H7 (cell line): ENCODE measurements around the gene CCDC197. TPM values are rescaled to one million over a fixed set of nuclear protein-coding genes. Genes with fewer than 3 reads are reported as not detected.

Experiments used
- DNase-seq: peaks from one replicate; pipeline ENCODE4 v3.0.0; 2012
- H3K27me3 ChIP-seq: 2 replicates; pipeline ENCODE4 v1.6.0; 2011; ENCODE audit warnings: mild to moderate bottlenecking, low read length; ENCODE audit not compliant: control insufficient read depth, insufficient read depth
- H3K36me3 ChIP-seq: replicated peaks from 2 replicates; pipeline ENCODE4 v1.5.1; 2011; ENCODE audit warnings: low read length; ENCODE audit not compliant: control insufficient read depth, insufficient read depth
- H3K4me3 ChIP-seq: 2 replicates; pipeline ENCODE4 v1.5.1; 2011; ENCODE audit warnings: low read depth, mild to moderate bottlenecking, control low read depth, low read length, moderate library complexity; ENCODE audit not compliant: insufficient read depth
- total RNA-seq: library from RNA; depleted of rRNA; stranded (reverse); fragments of >200 nt; shearing (Covaris generic); gene quantifications from 2 replicates; pipeline ENCODE4 v1.2.3, GENCODE V29; 2014

The CCDC197 gene
- total RNA-seq, 1 experiment from 2014 or later = not detected

DNA sequence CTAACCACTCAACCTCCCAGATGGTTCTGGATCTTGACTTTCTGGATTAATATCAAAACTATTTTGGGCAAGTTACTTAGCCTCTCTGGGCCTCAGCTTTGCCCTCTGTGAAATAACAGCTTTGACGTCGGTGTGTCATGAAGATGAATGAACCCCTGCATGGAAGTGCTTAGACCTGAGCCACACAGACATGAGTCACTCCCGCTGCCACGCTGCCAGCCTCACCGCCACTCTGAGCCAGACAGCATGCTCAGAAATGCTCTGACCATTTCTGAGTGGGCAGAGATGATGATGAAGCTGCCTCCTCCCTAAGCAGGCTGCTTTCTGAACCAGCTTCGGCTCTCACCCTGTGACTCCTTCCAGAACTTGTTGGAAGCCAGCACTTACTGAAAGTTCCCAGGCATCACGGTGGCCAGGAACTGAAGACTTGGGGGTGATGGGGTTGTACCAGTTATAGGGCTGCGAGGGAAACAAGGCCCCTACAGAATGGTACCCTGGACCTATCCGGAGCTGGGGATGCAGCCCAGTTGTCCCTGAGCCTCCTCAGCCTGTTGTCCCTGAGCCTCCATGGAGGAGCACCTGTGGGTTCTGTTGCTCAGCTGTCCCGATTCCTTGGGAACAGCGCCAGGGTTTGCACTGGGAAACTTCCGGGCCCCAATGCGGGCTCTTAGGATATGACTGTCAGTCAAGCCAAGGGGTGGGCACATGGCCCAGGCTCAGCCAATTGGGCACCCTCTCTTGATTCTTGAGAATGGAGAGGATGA lies 2.0 kb upstream of the CCDC197 start:
- Histone ChIP-seq H3K27me3 (no peaks in the 10 kb centered on the region), H3K4me3 (no peak overlapping the region), H3K36me3 (no peaks in the 10 kb centered on the region)
- DNase-seq = peak; percentile 83

DNA sequence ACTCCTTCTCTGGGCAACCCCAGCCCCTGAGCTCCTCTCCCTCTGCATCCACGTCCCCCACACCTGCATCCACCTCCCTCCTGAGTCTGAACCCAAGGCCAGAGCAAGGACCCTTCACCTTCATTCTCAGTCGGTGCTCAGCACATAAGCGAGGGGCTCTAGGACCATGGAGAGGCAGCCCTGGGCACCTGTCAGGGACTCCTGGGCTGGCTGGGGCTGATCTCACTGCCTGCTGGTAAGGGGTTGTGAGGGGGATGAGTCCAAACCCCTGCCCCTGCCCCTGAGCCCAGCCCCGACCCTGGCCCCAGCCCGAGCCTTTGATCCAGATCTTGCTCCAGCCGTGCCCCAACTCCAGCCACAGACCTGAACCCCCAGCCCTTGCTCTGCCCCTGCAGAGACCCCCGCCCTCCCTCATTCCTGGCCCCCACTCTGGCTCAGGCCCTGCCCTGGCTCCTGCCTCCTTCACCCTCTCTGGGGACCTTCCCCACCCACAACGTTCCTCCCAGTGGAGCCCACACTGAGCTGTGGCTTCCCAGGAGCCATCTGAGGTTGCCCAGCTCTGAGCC lies 888 bp upstream of the CCDC197 start:
- peak; percentile 76 for DNase-seq
- Histone ChIP-seq H3K27me3 (no peaks in the 10 kb centered on the region), H3K4me3 (no peak overlapping the region), H3K36me3 (no peaks in the 10 kb centered on the region)

- Histone ChIP-seq H3K4me3 (no peak overlapping the region), H3K36me3 (no peaks in the 10 kb centered on the region), H3K27me3 (no peaks in the 10 kb centered on the region)
- no peak for DNase-seq
These were observed 1.1 kb downstream of the CCDC197 start for GRCh38 chr14:93997916-93998870.

GRCh38 chr14:93998871-93999403 lies 1.8 kb downstream of the CCDC197 start:
- DNase-seq = no peak
- no peak overlapping the region for H3K4me3 ChIP-seq
- H3K36me3 ChIP-seq = no peaks in the 10 kb centered on the region
- H3K27me3 ChIP-seq = no peaks in the 10 kb centered on the region

- Histone ChIP-seq H3K4me3 (no peak overlapping the region), H3K36me3 (no peaks in the 10 kb centered on the region), H3K27me3 (no peaks in the 10 kb centered on the region)
- DNase-seq = no peak
These were observed 2.5 kb downstream of the CCDC197 start for GRCh38 chr14:93999573-93999972.

DNA sequence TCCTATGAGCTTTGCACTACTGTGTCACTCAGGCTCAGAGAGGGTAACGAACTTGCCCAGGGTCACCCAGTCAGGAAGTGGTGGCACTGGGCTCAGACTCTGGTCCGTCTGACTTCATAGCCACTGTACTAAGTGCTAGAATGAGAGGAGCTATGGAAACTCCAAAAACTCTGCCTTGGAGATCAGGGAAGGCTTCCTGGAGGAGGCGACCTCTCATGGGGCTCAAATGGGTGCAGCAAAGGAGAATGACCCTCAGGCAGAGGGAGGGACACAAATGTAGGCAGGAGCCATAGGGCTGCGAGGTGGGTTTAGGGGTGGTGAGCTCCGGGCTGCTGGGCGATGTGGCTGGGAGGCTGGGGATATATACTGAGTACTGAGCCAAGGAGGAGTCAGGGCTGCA lies 3.2 kb downstream of the CCDC197 start:
- Histone ChIP-seq H3K4me3 (no peak overlapping the region), H3K36me3 (no peaks in the 10 kb centered on the region), H3K27me3 (no peaks in the 10 kb centered on the region)
- DNase-seq = no peak

DNA sequence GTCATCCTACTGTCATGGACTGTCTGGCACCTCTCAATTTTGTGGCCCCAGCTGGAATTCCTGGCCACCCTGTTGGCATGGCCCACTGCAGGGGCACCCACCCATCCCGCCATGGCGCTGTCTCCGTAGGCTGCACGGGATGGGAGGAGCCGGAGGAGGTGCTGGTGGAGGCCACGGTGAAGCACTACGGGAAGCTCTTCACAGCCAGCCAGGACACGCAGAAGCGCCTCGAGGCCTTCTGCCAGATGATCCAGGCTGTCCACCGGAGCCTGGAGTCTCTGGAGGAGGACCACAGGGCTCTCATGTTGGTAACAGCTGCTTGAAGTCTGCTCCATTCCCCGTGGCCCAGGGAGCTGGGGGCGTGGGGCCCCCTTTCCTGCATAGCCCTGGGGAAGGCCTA lies 3.9 kb downstream of the CCDC197 start:
- Histone ChIP-seq H3K36me3 (no peaks in the 10 kb centered on the region), H3K27me3 (no peaks in the 10 kb centered on the region), H3K4me3 (no peak overlapping the region)
- no peak for DNase-seq

GRCh38 chr14:94001501-94002396 lies 4.6 kb downstream of the CCDC197 start:
- DNase-seq = peak; percentile 92
- H3K4me3 ChIP-seq = no peak overlapping the region
- no peaks in the 10 kb centered on the region for H3K36me3 ChIP-seq
- H3K27me3 ChIP-seq = no peaks in the 10 kb centered on the region

GRCh38 chr14:94003397-94003796 lies 6.3 kb downstream of the CCDC197 start:
- H3K4me3 ChIP-seq = no peak overlapping the region
- H3K27me3 ChIP-seq = no peaks in the 10 kb centered on the region
- H3K36me3 ChIP-seq = no peaks in the 10 kb centered on the region
- DNase-seq = no peak

DNA sequence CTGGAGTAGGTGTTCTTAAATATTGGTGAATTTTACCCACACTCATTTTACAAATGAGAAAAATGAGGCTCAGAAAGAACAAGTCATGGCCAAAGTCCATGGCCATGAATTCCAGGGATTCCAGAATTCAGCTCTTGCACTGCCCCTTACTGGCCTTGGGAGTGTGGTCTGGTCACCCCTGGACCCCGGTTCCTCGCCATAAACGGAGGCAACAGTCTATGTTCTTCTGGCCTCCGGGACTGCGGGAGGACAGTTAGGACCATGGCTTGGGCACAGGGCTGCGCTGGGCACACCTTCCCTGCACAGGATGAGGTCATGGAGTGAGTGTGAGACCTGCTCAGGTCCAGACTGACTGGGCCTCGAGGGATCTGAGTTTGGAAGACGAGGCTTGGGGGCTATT lies 6.9 kb downstream of the CCDC197 start:
- Histone ChIP-seq H3K36me3 (no peaks in the 10 kb centered on the region), H3K27me3 (no peaks in the 10 kb centered on the region), H3K4me3 (no peak overlapping the region)
- no peak for DNase-seq

DNA sequence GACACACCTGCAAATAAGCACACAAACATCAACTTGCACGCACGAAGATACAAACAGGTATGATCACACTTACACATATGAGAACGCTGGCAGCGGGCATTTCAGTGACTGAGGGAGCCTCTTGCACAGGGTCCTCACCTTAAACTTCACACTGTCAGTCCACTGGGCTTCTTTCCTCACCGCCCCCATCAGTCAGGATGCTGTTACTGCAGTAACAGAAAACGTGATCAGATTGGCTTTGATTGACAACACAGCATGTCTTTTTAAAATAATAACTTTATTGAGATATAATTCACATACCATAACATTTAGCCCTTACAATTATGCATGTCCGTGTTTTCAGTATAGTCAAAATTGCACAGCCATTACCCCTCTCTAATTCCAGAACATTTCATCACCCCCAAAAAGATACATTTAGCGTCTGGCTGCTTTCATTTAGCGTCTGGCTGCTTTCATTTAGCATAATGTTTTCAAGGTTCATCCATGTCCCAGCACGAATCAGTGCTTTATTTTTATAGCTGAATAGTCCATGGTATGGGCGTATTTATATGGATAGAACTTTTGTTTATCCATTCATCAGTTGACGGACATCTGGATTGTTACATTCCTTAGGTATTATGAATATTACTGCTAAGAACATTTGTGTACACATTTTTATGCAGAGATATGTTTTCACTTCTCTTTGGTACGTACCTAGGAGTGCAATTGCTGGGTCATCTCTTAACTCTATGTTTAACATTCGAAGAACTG lies 8.4 kb downstream of the CCDC197 start:
- Histone ChIP-seq H3K4me3 (no peak overlapping the region), H3K36me3 (no peaks in the 10 kb centered on the region), H3K27me3 (no peaks in the 10 kb centered on the region; the same call in 1 of the 2 replicates)
- peak; percentile 84 for DNase-seq

DNA sequence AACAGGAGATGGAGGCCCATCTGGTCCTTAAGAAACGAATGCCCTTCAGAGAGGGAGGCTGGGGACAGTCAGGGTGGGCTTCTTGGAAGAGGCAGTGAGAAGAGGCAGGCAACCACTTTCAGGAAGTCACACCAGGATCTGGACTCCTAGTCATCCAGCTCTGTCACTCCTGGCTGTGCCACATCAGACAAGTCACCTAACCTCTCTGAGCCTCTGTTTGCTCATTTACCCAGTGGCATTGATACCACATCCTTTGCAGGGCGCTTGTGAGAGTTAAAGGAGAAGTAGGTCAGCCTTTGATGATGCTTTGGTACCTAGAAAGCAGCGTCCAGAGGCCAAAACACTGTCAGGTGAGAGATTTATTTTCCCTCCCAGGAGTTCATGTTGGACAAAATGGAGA lies 11.1 kb downstream of the CCDC197 start:
- no peak for DNase-seq
- Histone ChIP-seq H3K27me3 (no peaks in the 10 kb centered on the region; the same call in 1 of the 2 replicates), H3K4me3 (no peak overlapping the region), H3K36me3 (no peaks in the 10 kb centered on the region)

- Histone ChIP-seq H3K27me3 (no peaks in the 10 kb centered on the region; the same call in 1 of the 2 replicates), H3K4me3 (no peak overlapping the region)
- no peak for DNase-seq
These were observed 12.7 kb downstream of the CCDC197 start for GRCh38 chr14:94009767-94010166.

More at GRCh38 chr14:94009767-94010166, 12.7 kb downstream of the CCDC197 start:
- H3K36me3 ChIP-seq = no peaks in the 10 kb centered on the region
